LNCaP clone FGC (cell line): ENCODE measurements around the gene MOV10L1.

Experiments
- DNase-seq: peaks from one replicate; pipeline ENCODE4 v3.0.0-alpha.2; 2011; ENCODE audit warnings: low read depth
- H3K4me3 ChIP-seq: 2 replicates; pipeline ENCODE4 v1.5.1; 2011; ENCODE audit warnings: mild to moderate bottlenecking, low read depth, low read length, control low read depth
- CTCF ChIP-seq: IDR thresholded peaks from 2 replicates; pipeline ENCODE4 v1.5.1; 2012; ENCODE audit warnings: mild to moderate bottlenecking; ENCODE audit not compliant: control insufficient read depth, insufficient read depth; ENCODE audit errors: extremely low read depth

The MOV10L1 gene

GRCh38 chr22:50183141-50183971, 93.5 kb downstream of the MOV10L1 start:
- no peak for TF ChIP-seq CTCF
- no peak overlapping the region for H3K4me3 ChIP-seq

GRCh38 chr22:50184004-50184901, 94.4 kb downstream of the MOV10L1 start:
- H3K4me3 ChIP-seq, result no peak overlapping the region
- DNase-seq, result no peak
- no peak for TF ChIP-seq CTCF

More at GRCh38 chr22:50183141-50183971, 93.5 kb downstream of the MOV10L1 start:
- no peak for DNase-seq

GRCh38 chr22:50184902-50185374, 95.1 kb downstream of the MOV10L1 start:
- H3K4me3 ChIP-seq, result peak overlapping the region; percentile 38
- no peak for DNase-seq
- no peak for TF ChIP-seq CTCF

- DNase-seq, result peak; percentile 52
- TF ChIP-seq CTCF, result no peak
- peak within 1 kb of the TSS; percentile 80 for H3K4me3 ChIP-seq
Observed at GRCh38 chr22:50185375-50186087, 95.7 kb downstream of the MOV10L1 start, which contains the start of gene TRABD. Gene TRABD, plus strand, starts transcription at chr22:50185913. Its CDS starts 7,148 bp downstream, at chr22:50193061.

- peak overlapping the region; percentile 80 for H3K4me3 ChIP-seq
- no peak for DNase-seq
- no peak for TF ChIP-seq CTCF
Observed at GRCh38 chr22:50186181-50186714, 96.4 kb downstream of the MOV10L1 start.
